GM10248 (cell line): ENCODE measurements around the gene QSOX1.

Experiments
- CTCF ChIA-PET: fragments of 300-600 bp; sonication (Branson Sonifier 250); formaldehyde crosslinking; extraction: SDS; loops from one replicate; lab custom pipeline; 2021; ENCODE audit warnings: antibody characterized with exemption; lab: Yijun Ruan, JAX
- POLR2A ChIA-PET: fragments of 350-650 bp; sonication (Branson Sonifier 250); formaldehyde crosslinking; extraction: SDS; loops from one replicate; lab custom pipeline; 2020; ENCODE audit warnings: antibody characterized with exemption; lab: Yijun Ruan, JAX
- DNase-seq: peaks from one replicate; pipeline ENCODE4 v3.0.0; 2012; ENCODE audit errors: extremely low spot score
- CTCF ChIP-seq: IDR thresholded peaks from 2 replicates; pipeline ENCODE4 v1.5.1; 2012; ENCODE audit warnings: mild to moderate bottlenecking, low read depth; ENCODE audit errors: extremely low read depth, missing control alignments, control extremely low read depth

Gene QSOX1

GRCh38 chr1:180206581-180206980 is 51.9 kb downstream of the QSOX1 start:
- DNase-seq: no peak
- CTCF ChIA-PET: interaction anchor here (1.0 to 2.6 kb wide), 3 partner anchors 11 to 271 kb away, joined by 3 to 7 read pairs (median 3); no protein-coding TSS in a partner anchor
- no peak for TF ChIP-seq CTCF

GRCh38 chr1:180208264-180208663 is 53.6 kb downstream of the QSOX1 start:
- TF ChIP-seq CTCF: no peak
- DNase-seq: no peak
- ChIA-PET CTCF (interaction anchor here (1.5 to 2.6 kb wide), 2 partner anchors 9 to 29 kb away, joined by 5 to 7 read pairs; no protein-coding TSS in a partner anchor), POLR2A (no interaction called here)

More at GRCh38 chr1:180206581-180206980, 51.9 kb downstream of the QSOX1 start:
- POLR2A ChIA-PET: no interaction called here

- no peak for TF ChIP-seq CTCF
- ChIA-PET CTCF (interaction anchor here (1.0 to 1.5 kb wide), 3 partner anchors 13 to 305 kb away, joined by 3 to 4 read pairs (median 3); no protein-coding TSS in a partner anchor), POLR2A (no interaction called here)
- no peak for DNase-seq
Measured at GRCh38 chr1:180210008-180210620, 55.4 kb downstream of the QSOX1 start.

GRCh38 chr1:180211156-180211859 is 56.6 kb downstream of the QSOX1 start:
- CTCF ChIA-PET: no interaction called here
- no peak for TF ChIP-seq CTCF
- POLR2A ChIA-PET: no interaction called here
- no peak for DNase-seq

GRCh38 chr1:180211860-180212229 is 57.2 kb downstream of the QSOX1 start:
- no peak for TF ChIP-seq CTCF
- DNase-seq: no peak
- ChIA-PET CTCF (no interaction called here), POLR2A (no interaction called here)

GRCh38 chr1:180213401-180214170 is 58.9 kb downstream of the QSOX1 start:
- POLR2A ChIA-PET: no interaction called here
- peak; percentile 71 for DNase-seq
- CTCF ChIA-PET: no interaction called here
- no peak for TF ChIP-seq CTCF
